Stimulated activated CD8-positive, alpha-beta memory T cell treated with anti-CD3 and anti-CD28 coated beads, Interleukin-2, amount 100 ng/mL, for 48 hours (primary cell): ENCODE measurements around the gene ACTN1.

Experiments used
- DNase-seq, 2 donors: peaks; one replicate each; pipeline ENCODE4 v3.0.0-alpha.2; 2020; ENCODE audit warnings: low read depth in 2 of 2

ACTN1 gene

GRCh38 chr14:68919129-68919927 is 59.8 kb downstream of the ACTN1 start:
- DNase-seq = no peak

- no peak for DNase-seq
These were observed 60.5 kb downstream of the ACTN1 start for GRCh38 chr14:68918612-68919011.

DNA sequence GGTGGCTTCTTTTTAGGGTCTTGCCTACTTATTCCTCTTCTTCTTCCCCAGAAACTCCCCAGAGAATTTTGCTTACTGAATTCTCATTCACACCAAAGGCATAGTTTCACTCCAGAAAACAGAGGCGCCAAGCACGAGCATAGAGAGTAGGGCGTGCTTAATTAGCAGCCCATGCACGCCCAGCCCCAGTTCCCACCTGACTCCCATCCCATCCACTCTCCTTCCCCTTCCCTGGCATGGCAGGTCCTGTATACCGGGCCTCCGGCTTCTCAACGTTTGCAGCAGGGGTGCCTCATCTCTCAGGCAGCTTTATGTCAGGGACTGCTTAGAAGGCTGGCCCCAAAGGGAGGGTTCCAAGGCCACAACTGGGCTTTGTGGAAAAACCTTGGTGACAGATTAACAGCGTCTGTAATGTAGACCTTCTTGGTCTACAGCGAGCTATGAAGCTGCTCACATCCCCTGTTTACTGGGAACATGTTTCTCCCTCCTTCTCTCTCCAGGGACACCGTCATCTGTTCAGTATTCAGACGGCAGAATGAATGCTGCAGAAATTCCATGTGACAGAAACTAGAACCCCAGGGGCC is 62.7 kb downstream of the ACTN1 start:
- DNase-seq = no peak

GRCh38 chr14:68913516-68913915 is 65.6 kb downstream of the ACTN1 start:
- no peak for DNase-seq

GRCh38 chr14:68911594-68912227 is 67.4 kb downstream of the ACTN1 start:
- peak; percentile 44 to 67 for DNase-seq

- DNase-seq = peak in 1 of 2 donors; percentile 27
These were observed 68.6 kb downstream of the ACTN1 start for GRCh38 chr14:68910540-68910939.

GRCh38 chr14:68908803-68909202 is 70.3 kb downstream of the ACTN1 start:
- no peak for DNase-seq

DNA sequence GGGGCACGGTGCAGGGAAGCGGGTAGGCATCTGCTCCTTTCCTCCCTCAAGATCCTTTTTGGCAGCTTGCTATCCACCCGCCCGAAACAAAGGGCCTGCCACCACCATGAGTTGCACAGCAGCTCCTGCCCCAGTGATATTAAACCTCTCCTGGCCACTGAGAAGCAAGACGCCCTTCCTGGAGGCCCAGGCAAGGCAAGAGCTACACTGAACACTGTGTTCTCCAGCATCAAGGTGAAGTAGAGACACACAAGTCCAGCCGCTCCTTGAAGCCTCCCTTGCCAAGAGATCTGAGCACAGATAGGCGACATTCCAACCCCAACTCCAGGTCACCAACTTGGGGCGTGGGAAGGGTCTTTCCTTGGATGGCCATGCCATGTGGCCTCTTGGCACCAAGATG is 70.9 kb downstream of the ACTN1 start:
- DNase-seq = no peak

DNA sequence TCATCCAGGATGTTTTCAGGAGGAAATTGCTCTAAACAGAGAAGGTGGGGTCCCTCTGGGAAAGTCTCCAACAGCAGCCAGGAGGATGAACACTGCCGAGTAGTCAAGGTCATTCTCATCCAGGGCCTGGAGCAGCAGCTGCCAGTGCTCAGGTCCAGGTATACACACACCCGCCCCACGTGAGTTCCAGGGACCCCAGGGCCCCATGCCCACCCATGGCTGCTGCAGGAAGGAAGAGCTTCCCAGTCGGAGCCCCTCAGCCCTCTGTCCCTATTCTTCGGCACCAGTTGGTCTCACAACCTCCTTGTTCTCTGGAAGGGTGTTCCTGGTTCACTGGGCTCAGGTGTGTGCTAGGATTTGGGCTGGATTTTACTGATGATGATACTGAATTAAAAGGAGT is 72.7 kb downstream of the ACTN1 start:
- no peak for DNase-seq

DNA sequence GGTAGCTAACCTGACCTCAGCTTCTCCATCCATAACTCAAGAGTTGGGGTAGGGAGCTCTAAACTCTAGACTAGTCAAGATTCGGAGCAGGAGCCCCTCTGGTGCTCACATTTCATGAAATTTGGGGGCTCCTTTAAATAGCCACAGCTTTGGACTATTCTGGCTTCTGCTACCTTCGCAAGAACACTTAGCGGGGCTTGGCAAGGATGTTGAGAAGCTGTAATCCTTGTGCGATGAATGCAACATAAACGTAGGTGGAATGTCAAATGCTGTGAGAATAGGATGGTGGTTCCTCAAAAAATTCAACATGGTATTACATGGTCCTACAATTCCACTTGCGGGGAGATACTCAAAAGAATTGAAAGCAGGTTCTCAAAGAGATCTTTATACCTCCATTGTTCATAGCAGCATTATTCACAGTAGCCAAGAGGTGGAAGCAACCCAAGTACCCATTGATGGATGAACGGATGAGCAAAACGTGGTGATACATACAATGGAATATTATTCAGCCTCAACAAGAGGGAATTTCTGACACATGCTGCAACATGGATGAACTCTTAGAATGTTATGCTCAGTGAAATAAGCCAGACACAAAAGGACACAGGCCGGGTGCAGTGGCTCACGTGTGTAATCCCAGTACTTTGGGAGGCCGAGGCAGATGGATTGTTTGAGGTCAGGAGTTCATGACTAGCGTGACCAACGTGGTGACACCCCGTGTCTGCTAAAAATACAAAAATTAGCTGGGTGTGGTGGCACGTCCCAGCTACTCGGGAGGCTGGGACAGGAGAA is 73.8 kb downstream of the ACTN1 start:
- DNase-seq = no peak

- DNase-seq = no peak
These were observed 76.7 kb downstream of the ACTN1 start for GRCh38 chr14:68902357-68902756.

GRCh38 chr14:68899033-68899603 is 80.0 kb downstream of the ACTN1 start:
- DNase-seq = no peak

DNA sequence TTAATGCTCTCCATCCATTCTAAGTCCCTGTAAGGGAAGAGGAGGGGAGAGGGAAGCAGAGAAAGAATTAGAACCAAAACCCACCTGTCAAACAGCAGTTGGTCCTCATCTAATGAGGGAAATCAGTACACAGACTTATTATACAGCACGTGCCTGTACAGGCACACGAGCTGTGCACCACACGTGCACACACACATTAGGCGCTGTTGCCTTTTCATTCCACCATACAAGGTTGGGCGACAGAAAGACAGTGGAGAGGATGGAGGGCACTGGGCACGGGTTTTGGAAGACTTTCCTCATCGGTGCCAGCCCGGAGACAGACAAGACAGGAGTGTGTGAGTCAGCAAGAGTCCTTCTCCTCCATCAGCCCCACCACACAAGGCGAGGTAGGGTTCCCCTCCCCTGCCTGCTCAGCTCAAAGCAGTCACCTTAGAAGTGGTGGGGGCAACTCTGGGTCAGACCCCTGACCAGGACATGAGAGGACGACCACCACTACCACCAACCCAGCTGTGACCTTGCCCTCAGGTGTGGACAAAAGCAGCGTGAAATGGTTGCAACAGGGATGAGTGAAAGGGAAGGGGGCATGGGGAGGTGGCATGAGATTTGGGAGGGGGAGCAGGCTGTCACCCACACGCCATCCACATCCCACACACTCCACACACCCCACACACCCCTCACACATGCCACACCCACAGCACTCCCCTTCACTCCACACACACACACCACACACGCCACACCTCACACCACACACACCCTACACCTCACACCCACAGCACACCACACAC is 80.7 kb downstream of the ACTN1 start:
- DNase-seq = no peak

DNA sequence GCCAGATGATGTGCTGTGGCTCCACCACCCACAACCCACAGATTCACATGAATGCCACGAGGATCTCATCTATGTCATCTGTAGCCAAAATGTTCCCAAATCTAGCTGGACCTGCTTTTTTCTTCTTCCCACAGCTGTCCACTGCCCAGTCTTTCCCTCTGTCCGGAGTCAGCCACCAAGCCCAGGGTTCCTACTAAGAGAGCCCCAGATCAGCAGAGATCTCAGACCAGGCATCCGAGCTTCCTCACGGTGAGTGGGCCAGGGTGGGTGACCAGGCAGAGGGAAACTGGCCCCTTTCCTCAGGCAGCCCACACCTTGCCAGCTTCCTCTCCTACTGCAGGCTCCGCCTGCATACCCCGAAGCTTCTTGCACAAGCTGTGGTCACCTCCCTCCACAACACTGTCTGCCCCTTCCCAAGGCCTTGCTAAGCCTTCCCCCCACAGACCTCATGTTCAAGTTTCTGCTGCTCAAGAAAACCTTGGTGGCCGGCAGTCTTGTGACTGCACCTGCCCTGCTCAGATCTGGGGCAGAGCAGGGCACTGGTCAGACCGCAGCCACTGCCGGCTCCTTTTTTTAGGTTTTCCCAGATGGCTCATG is 81.4 kb downstream of the ACTN1 start:
- DNase-seq = no peak

GRCh38 chr14:68896132-68896531 is 83.0 kb downstream of the ACTN1 start:
- no peak for DNase-seq

GRCh38 chr14:68894802-68895703 is 84.0 kb downstream of the ACTN1 start:
- no peak for DNase-seq

DNA sequence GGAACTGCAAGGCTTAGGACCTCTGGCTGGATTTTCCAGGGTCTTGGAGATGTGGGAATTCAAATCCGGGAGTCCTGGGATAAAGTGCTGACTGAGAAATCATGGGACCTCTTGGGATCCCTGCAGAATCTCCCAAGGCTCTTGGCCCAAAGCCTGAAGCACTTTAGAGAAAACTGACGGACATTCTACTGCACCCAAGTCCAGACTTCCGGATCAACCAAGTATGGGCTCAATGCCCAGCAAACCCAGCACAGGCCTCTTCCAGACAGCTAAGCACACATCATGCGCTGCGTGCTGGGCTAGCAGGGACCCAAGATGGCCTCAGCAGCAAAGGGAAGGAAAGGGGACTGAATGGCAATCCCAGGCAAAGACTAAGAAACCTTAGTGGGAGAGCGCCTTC is 85.0 kb downstream of the ACTN1 start:
- DNase-seq = no peak

GRCh38 chr14:68893566-68893965 is 85.5 kb downstream of the ACTN1 start:
- no peak for DNase-seq

DNA sequence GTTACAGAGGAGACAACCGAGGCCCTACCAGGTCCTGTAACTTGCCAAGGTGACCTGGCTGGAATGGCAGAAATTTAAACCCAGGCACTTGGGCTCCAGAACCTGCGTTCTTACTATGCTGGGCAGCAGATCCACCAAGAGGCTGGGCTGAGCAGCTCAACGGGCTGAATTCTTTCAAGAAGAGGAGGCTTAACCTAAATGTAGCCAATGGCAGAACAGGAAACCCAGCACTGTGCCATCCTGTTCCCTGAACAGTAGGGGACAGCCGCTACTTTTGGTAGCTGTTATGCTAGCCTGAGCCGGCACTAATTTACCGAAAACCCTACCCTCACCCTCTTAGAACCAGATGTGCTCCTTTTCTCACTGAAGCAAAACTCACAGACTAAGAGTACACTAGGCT is 86.1 kb downstream of the ACTN1 start:
- DNase-seq = no peak
